GM20000 (cell line): ENCODE results near the gene MAD1L1.

ENCODE experiments used
- DNase-seq: peaks from one replicate; pipeline ENCODE4 v3.0.0; 2012; ENCODE audit warnings: low spot score
- CTCF ChIP-seq: IDR thresholded peaks from 2 replicates; pipeline ENCODE4 v1.5.1; 2012; ENCODE audit warnings: mild to moderate bottlenecking, control low read depth; ENCODE audit errors: extremely low read depth, missing control alignments

MAD1L1 gene

GRCh38 chr7:2232766-2233520 lies at the start of gene MAD1L1:
MAD1L1 (minus strand) TSS chr7:2232945; CDS start chr7:2230133, 2,812 bp downstream.
- no peak for TF ChIP-seq CTCF
- peak; percentile 95 for DNase-seq

DNA sequence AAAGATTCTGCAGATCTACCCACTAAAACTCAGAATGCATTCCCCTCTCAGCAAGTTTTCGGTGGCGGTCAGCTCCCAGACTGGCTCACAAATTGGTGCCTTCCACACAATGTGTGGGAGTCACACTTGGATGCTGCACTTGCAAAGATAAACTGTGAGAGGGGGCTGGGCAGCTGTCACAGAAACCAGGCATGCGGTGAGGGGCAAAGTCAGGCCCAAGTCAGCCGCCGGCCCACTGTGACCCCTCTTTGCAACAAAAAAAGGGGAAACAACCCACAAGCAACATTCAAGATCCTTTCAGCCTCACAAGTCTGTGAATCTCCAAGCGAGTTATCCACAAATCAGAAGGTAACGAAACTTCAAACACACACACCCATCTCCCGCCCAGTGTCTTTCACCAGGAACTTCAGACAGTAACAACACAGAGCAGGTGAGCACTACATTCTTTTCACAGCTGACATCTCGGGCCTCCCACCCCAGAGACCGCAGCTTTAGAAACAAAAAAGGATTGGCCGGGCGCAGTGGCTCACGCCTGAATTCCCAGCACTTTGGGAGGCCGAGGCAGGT lies 49.5 kb upstream of the MAD1L1 start:
- DNase-seq, result no peak
- TF ChIP-seq CTCF, result no peak

DNA sequence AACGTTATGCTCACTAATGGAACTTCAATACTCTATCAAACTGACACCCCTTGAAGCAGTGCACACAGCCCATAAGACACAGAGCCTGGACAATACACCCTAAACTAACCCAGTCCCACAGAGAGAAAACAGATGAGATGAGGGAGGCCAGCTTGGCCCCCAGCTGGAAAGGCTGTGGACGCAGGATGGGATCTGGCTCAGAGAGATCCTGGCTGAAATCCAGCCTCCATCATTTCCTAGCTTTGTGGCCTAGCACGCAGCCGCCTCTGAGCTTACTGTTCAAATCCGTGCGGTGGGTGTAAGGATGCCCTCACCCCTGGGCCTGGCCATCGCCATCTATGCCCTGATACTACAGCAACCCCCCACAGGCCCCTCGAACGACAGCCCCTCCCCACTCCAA lies 48.8 kb upstream of the MAD1L1 start:
- DNase-seq, result no peak
- TF ChIP-seq CTCF, result no peak

- DNase-seq, result no peak
- no peak for TF ChIP-seq CTCF
Measured at GRCh38 chr7:2280424-2280823, 47.7 kb upstream of the MAD1L1 start.

DNA sequence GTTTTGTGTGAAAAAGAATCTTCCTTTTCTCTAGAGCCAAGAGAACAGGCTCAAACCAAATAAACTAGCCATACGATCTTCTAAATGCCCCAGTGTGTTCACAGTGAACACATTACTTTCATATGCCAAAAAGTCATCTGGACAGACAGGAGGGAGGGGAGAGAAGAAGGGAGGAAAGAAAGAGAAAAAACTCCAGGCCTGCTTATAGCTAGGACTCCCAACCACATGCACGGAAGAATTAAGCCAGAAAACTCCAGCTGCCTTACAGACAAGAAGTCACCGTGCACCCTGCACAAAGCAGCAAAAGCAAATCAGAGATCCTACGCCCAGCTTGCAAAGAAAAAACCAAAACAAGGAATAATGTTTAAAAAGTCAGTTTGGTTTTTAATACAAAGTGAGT lies 47.2 kb upstream of the MAD1L1 start:
- DNase-seq, result no peak
- no peak for TF ChIP-seq CTCF

- TF ChIP-seq CTCF, result no peak
- DNase-seq, result no peak
Measured at GRCh38 chr7:2278026-2278425, 45.3 kb upstream of the MAD1L1 start.

DNA sequence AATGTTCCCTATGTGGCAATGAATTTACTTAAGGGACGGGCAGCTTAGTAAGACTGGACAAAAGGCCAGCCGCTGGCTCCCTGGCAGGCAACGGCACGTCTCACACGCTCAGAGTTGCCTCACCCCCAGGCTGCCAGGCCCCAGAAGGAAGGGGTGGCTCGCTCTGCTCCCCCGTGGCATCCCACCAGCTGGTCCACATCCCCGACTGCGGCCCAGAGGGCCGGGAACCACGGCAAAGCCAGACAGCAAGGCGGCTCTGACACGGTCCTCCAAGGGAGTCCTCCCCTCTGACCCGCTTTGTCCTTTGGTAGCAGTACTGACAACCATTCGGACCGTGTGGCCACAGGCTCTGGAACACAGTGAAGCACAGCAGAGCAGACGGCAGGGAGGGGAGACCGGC lies 43.4 kb upstream of the MAD1L1 start:
- DNase-seq, result no peak
- no peak for TF ChIP-seq CTCF
